ENCODE data around the gene TOM1. TPM values are rescaled to one million over a fixed set of nuclear protein-coding genes. Genes with fewer than 3 reads are reported as not detected.
A peak's percentile ranks its signal among the peaks of the same experiment; 100 is the strongest.

Gene TOM1
- total RNA-seq, 1 experiment from 2014 or later, result 28.2 TPM

DNA sequence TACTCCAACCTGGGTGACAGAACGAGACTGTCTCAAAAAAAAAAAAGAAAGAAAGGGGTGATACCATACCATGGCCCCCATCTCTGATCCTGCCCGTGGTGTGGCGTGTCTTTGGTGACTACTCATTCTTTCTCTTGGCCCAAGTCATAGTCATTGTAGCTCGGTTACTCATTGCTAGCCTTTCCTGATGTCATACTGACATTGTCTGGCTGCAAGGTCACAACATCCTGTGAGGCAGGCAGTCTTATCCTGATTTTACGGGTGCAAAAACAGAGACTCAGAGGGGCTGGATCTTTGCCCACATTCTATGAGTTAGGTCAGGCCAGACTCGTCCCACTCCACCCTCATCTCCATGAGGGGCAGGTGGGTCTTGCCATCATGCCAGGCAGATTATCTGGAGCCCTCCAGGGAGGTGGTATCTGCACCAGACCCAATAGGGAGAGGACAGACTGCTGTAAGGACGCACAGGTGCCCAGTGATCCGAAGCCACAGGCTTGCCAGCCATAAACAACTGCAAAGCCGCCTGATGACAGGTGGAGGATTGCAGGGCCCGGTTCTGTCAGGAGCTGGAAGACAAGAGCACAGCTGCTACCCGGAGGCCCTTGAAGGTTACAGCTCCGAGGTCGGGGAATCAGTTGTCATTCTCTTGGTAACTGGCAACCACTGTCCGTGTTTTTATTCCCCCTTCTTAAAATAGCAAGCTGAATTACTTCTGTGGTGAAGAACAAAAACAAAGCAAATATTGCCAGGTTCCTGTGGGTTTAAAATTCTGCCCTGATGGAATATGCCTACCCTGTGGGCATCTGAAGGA is 13.8 kb downstream of the TOM1 start:
- TF ChIP-seq, protein P1, sequence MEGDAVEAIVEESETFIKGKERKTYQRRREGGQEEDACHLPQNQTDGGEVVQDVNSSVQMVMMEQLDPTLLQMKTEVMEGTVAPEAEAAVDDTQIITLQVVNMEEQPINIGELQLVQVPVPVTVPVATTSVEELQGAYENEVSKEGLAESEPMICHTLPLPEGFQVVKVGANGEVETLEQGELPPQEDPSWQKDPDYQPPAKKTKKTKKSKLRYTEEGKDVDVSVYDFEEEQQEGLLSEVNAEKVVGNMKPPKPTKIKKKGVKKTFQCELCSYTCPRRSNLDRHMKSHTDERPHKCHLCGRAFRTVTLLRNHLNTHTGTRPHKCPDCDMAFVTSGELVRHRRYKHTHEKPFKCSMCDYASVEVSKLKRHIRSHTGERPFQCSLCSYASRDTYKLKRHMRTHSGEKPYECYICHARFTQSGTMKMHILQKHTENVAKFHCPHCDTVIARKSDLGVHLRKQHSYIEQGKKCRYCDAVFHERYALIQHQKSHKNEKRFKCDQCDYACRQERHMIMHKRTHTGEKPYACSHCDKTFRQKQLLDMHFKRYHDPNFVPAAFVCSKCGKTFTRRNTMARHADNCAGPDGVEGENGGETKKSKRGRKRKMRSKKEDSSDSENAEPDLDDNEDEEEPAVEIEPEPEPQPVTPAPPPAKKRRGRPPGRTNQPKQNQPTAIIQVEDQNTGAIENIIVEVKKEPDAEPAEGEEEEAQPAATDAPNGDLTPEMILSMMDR (IDR thresholded peaks at IDR 0.05; ENCODE audit: unreplicated experiment), result no peak
- ChIA-PET CTCF (no interaction called here), POLR2A (no interaction called here)
- BruUV-seq (replicated peaks), result no TSS peak
- Mint-ChIP-seq H3K9me3 (ENCODE audit: unreplicated experiment) (no peaks in the 10 kb centered on the region), H3K4me3 (ENCODE audit: unreplicated experiment) (no peak overlapping the region), H3K4me1 (ENCODE audit: insufficient read depth, unreplicated experiment) (peaks cover 33% of the 10 kb centered on the region), H3K27ac (ENCODE audit: low read depth, unreplicated experiment) (peak overlapping the region; percentile 23), H3K27me3 (ENCODE audit: insufficient read depth, unreplicated experiment) (no peaks in the 10 kb centered on the region), H3K36me3 (ENCODE audit: insufficient read depth, unreplicated experiment) (peaks cover 42% of the 10 kb centered on the region)
- intact Hi-C loops (cut with micrococcal nuclease), result no loop called here
- peak; percentile 62 for DNase-seq (ENCODE audit: unreplicated experiment)

DNA sequence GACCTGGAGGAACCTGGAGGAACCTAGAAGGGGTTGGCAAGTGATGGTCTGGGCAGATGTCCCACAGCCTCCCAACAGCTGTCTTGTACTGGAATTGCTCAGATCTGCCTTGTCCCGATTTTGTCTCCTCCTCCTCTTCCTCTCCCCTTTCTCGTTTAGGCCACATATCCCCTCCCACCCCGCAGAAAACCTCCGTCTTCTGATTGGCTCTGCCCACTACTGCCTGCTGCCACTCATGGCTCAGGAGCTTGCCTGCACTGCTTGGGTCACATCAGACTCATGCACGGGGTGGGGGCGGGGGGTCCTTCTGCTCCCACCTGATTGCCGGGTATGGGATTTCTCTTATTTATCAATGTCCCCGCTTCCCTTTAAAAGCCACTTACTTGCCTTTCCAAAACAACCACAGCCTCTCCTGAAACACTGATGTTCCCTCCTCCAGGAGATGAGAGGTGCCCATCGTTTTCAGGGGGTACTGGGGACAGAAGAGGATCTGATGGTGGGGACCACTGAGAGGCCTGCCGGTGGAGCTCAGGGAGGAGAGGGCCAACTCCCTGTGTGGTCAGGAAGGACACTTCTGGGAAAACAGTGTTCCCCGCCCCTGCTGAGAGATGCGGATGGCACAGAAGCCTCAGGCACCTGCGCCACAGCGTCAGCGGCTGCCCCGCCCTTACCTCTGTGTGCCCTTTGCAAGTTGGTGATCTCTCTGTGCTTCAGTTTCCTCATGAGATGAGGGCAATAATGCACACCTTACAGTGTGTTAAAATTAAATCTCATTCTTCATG is 14.7 kb downstream of the TOM1 start:
- Mint-ChIP-seq H3K36me3 (ENCODE audit: insufficient read depth, unreplicated experiment) (peaks cover 43% of the 10 kb centered on the region), H3K9me3 (ENCODE audit: unreplicated experiment) (no peaks in the 10 kb centered on the region), H3K4me3 (ENCODE audit: unreplicated experiment) (no peak overlapping the region), H3K27me3 (ENCODE audit: insufficient read depth, unreplicated experiment) (no peaks in the 10 kb centered on the region), H3K27ac (ENCODE audit: low read depth, unreplicated experiment) (no peak overlapping the region), H3K4me1 (ENCODE audit: insufficient read depth, unreplicated experiment) (peaks cover 33% of the 10 kb centered on the region)
- ChIA-PET CTCF (no interaction called here), POLR2A (interaction anchor here (0.8 kb wide), 1 partner anchor 10 kb away, joined by 4 read pairs; no protein-coding TSS in a partner anchor)
- TF ChIP-seq, protein P1 (IDR thresholded peaks at IDR 0.05; ENCODE audit: unreplicated experiment), result no peak
- no TSS peak for BruUV-seq (replicated peaks)
- intact Hi-C loops (cut with micrococcal nuclease), result no loop called here
- peak; percentile 21 for DNase-seq (ENCODE audit: unreplicated experiment)

DNA sequence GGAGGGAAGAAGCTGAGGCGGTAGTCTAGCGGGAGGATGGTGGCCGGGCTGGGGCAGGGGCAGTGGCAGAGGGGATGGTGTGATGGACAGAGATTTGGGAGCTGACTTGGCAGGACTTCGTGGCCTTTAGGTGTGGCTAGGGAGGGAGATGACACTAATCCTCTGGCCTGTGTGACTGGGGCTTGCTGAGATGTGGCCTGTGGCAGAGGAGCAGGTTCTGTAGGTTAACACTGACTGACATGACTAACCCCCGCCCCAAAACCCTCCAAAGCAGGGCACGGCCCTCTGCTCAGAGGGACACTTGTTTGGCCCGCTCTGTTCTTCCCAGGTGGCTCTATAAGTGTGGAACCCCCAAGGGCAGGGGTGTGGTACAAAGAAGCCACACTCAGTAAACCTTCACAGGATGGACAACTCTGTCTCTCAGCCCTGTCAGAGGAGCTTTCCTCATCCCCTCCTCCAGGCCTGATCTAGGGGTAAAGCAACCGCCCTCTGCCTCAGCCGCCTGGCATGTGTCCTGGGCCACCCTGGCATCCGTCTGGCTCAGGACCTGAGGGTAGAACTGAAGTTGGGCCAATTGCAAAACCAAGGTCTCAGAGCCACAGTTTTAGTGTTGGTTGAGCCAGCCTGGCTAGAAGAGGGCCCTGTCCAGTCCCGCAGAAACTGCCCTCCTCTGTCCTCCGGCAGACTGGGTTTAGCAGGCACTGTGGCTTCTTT is 15.6 kb downstream of the TOM1 start:
- peaks cover 33% of the 10 kb centered on the region for H3K4me1 Mint-ChIP-seq (ENCODE audit: insufficient read depth, unreplicated experiment)
- no peaks in the 10 kb centered on the region for H3K27me3 Mint-ChIP-seq (ENCODE audit: insufficient read depth, unreplicated experiment)
- TF ChIP-seq, protein P1 (IDR thresholded peaks at IDR 0.05; ENCODE audit: unreplicated experiment), result no peak
- no peak overlapping the region for H3K27ac Mint-ChIP-seq (ENCODE audit: low read depth, unreplicated experiment)
- H3K36me3 Mint-ChIP-seq (ENCODE audit: insufficient read depth, unreplicated experiment), result peaks cover 33% of the 10 kb centered on the region
- ChIA-PET POLR2A (interaction anchor here (0.7 to 0.8 kb wide), 2 partner anchors 9 to 15 kb away, joined by 4 read pairs; partner anchors contain the start of gene TOM1), CTCF (interaction anchor here (0.6 kb wide), 1 partner anchor 27 kb away, joined by 3 read pairs; no protein-coding TSS in a partner anchor)
- H3K9me3 Mint-ChIP-seq (ENCODE audit: unreplicated experiment), result no peaks in the 10 kb centered on the region
- intact Hi-C loops (cut with micrococcal nuclease), result no loop called here
- no peak overlapping the region for H3K4me3 Mint-ChIP-seq (ENCODE audit: unreplicated experiment)
- no TSS peak for BruUV-seq (replicated peaks)
- DNase-seq (ENCODE audit: unreplicated experiment), result no peak

All from MCF 10A (cell line).